Activated naive CD8-positive, alpha-beta T cell treated with anti-CD3 and anti-CD28 coated beads, Interleukin-2, amount 10 ng/mL, durations not matched to agents 7 days and 5 days (primary cell): Measurements from ENCODE around the gene CORO2B. TPM values are rescaled to one million over a fixed set of nuclear protein-coding genes. Genes with fewer than 3 reads are reported as not detected.
"Not testable (repeated sequence)": the region's sequence is repeated elsewhere in the genome, so short reads cannot be mapped to it uniquely, and the experiment has no call there.

Experiments
- ATAC-seq: fragments of 150-1000 bp; cut with Tn5 transposase; one replicate; pipeline ENCODE4 v1.10.0; 2021; ENCODE audit warnings: low read depth, moderate library complexity
- POLR2A ChIA-PET: fragments of 350-600 bp; sonication (Branson Sonifier 250); formaldehyde crosslinking; loops from one replicate; lab custom pipeline; 2021; ENCODE audit warnings: antibody characterized with exemption; lab: Charles Lee
- DNase-seq: peaks from one replicate; pipeline ENCODE4 v3.0.0; 2021
- H3K27ac Mint-ChIP-seq: one replicate; pipeline ENCODE4 v1.8.0; 2022; ENCODE audit warnings: mild to moderate bottlenecking, mixed read lengths
- H3K27me3 Mint-ChIP-seq: one replicate; pipeline ENCODE4 v1.8.0; 2022; ENCODE audit warnings: mild to moderate bottlenecking, moderate library complexity, mixed read lengths
- H3K36me3 Mint-ChIP-seq: one replicate; pipeline ENCODE4 v1.8.0; 2021; ENCODE audit warnings: mild to moderate bottlenecking, mixed read lengths
- H3K4me1 Mint-ChIP-seq: one replicate; pipeline ENCODE4 v1.8.0; 2021; ENCODE audit warnings: mixed read lengths
- H3K4me3 Mint-ChIP-seq: one replicate; pipeline ENCODE4 v1.8.0; 2022; ENCODE audit warnings: mild to moderate bottlenecking, moderate library complexity, mixed read lengths
- H3K9me3 Mint-ChIP-seq: one replicate; pipeline ENCODE4 v1.8.0; 2021; ENCODE audit warnings: mixed read lengths
- total RNA-seq, 2 experiments: library from RNA; stranded (reverse); gene quantifications; one replicate each; pipeline ENCODE4 v1.2.3, GENCODE V29; 2021

The CORO2B gene
- total RNA-seq, 2 experiments from 2014 or later = not detected

DNA sequence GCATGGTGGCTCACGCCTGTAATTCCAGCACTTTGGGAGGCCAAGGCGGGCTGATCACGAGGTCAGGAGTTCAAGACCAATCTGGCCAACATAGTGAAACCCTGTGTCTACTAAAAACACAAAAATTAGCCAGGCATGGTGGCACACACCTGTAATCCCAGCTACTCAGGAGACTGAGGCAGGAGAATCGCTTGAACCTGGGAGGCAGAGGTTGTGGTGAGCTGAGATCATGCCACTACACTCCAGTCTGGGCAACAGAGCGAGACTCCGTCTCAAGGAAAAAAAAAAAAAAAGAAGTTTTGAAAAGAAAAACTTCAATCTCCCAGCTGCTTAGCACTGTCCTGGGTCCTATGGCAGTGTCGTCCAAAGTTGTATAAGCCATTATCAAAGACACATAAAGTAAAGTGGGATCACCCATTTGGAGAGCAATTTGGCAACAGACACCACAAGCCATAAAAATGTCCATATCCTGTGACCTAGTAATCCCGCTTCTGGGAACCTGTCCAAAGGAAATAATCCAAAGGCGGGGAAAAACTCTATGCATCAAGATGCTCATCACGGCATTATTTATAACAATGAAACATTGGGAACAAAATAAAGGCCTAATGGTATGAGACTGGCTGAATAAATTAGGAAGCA is 26.2 kb downstream of the CORO2B start:
- H3K4me1 Mint-ChIP-seq, POLR2A ChIA-PET, H3K27ac Mint-ChIP-seq, H3K9me3 Mint-ChIP-seq, H3K4me3 Mint-ChIP-seq, ATAC-seq, DNase-seq, H3K36me3 Mint-ChIP-seq: not testable (repeated sequence)
- peaks cover 14% of the 10 kb centered on the region for H3K27me3 Mint-ChIP-seq

DNA sequence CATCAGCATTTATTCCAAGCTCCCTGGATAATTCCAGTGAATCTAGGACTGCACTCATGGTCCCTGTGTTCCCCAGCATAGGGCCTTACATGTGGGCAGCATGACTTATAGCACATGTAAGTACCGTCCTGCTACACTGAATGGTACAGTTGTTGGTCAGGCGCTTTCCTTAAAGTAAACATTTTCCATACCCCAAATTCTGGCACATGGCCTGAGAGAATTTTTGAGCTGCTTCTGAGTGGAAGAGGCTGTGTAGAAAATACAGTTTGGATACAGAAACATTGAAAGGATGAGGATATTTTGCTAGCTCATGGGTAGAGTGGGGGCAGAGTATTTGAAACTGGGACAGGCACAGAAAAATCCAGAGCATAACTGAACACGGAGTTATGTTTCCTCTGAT is 27.6 kb downstream of the CORO2B start:
- POLR2A ChIA-PET = no interaction called here
- Mint-ChIP-seq H3K4me1 (no peaks in the 10 kb centered on the region), H3K36me3 (no peaks in the 10 kb centered on the region), H3K27me3 (peaks cover 12% of the 10 kb centered on the region), H3K4me3 (no peak overlapping the region), H3K9me3 (no peaks in the 10 kb centered on the region), H3K27ac (no peak overlapping the region)
- DNase-seq (no peak), ATAC-seq (no peak)

DNA sequence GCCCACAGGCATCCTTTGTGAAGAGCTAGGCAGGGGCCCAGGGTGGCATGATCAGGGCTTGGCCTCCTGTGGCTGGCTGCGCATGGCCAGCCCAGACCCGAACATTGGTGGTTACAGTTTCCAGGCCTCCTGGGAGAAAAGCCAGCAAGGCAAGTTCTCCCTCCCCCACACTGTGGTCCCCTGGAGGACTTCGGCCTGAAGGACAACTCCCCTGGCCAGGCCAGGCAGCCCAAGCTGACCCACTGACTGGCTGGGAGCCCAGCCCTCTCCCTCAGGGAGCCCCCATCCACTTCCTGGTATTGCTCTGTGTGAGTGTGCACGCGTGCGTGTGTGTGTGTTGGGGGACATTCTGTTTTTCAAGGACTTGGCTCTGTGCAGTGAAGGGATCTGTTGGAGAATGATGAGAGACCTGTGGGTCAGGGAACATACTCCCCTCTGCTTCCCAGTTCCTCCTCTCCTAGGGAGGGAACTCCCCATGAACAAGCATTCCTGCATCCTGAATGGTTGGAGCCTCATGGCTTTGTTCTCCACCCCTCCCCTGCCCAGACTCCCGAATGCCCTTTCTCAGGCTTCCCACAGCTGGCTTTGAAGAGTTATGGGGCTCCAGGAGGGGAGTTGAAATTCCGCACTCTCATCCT is 29.5 kb downstream of the CORO2B start:
- Mint-ChIP-seq H3K9me3 (no peaks in the 10 kb centered on the region), H3K27ac (no peak overlapping the region), H3K27me3 (peaks cover 10% of the 10 kb centered on the region), H3K36me3 (no peaks in the 10 kb centered on the region), H3K4me1 (no peaks in the 10 kb centered on the region), H3K4me3 (no peak overlapping the region)
- no peak for ATAC-seq
- DNase-seq = no peak
- POLR2A ChIA-PET = no interaction called here

DNA sequence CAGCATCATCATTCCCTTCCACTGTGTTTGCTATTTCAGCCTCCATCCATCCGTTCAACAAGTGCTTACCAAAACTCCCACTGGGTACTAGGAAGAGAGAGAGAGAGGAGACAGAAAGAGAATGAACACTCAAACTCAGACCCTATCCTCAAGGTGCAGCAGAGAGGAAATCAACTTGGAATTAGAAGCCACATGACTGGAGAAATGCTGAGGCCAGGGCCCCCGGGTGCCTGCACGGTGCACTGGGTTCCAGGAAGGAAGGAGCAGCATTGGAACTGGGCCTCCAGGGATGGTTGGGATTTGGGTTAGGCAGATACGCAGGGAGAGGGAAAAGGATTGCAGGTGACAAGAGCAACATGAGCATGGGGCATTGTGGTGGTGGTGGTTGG is 30.0 kb downstream of the CORO2B start:
- H3K36me3 Mint-ChIP-seq = no peaks in the 10 kb centered on the region
- DNase-seq (no peak), ATAC-seq (no peak)
- H3K9me3 Mint-ChIP-seq = no peaks in the 10 kb centered on the region
- no peak overlapping the region for H3K4me3 Mint-ChIP-seq
- POLR2A ChIA-PET = no interaction called here
- no peak overlapping the region for H3K27ac Mint-ChIP-seq
- H3K4me1 Mint-ChIP-seq = no peaks in the 10 kb centered on the region
- H3K27me3 Mint-ChIP-seq = peaks cover 10% of the 10 kb centered on the region

GRCh38 chr15:68609629-68610028 is 30.8 kb downstream of the CORO2B start:
- POLR2A ChIA-PET = no interaction called here
- H3K4me1 Mint-ChIP-seq = no peaks in the 10 kb centered on the region
- H3K4me3 Mint-ChIP-seq = no peak overlapping the region
- ATAC-seq (no peak), DNase-seq (no peak)
- no peaks in the 10 kb centered on the region for H3K9me3 Mint-ChIP-seq
- no peak overlapping the region for H3K27ac Mint-ChIP-seq
- H3K36me3 Mint-ChIP-seq = no peaks in the 10 kb centered on the region
- H3K27me3 Mint-ChIP-seq = peaks cover 10% of the 10 kb centered on the region

DNA sequence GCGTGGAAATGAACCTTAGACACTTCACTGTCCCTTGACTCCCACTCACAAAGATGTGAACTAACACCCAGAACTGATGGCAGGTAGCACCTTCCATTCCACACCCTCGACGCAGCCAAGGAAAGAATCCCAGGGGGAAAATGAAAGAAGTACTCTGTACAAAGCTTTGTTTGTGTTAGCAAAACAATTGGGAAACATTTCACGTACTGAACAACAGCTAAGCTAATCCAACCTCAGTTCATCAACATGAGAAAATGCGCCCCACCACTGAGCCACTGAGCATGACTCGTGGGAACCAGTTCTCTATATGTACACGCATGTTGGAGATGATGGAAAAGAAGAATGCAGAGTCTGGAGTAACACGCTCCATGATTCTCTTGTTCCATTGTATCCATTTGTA is 32.0 kb downstream of the CORO2B start:
- Mint-ChIP-seq H3K4me3 (no peak overlapping the region), H3K4me1 (no peaks in the 10 kb centered on the region), H3K9me3 (no peaks in the 10 kb centered on the region), H3K27ac (no peak overlapping the region), H3K27me3 (peaks cover 6% of the 10 kb centered on the region), H3K36me3 (no peaks in the 10 kb centered on the region)
- POLR2A ChIA-PET = no interaction called here
- ATAC-seq (no peak), DNase-seq (no peak)

DNA sequence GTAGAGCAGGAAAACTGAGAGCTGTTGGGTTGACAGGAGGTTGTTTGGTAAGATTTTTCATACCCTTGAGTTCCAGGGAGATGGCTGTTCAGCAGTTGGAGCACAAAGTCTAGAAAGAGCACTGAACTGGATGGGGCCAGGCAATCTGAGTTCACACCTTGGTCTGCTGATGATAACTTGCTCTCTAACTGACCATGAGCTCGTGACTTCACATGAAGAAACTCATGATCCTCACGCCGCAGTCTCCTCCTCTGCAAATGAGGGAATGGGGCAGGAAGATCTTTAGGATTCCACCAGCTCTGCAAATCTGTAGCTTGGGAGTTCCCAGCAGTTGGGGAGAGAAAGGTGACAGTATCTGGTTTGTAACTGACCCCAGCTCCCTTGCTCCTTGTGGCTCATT is 33.7 kb downstream of the CORO2B start:
- H3K27ac Mint-ChIP-seq = no peak overlapping the region
- H3K27me3 Mint-ChIP-seq = peaks cover 5% of the 10 kb centered on the region
- no peaks in the 10 kb centered on the region for H3K9me3 Mint-ChIP-seq
- no peak overlapping the region for H3K4me3 Mint-ChIP-seq
- POLR2A ChIA-PET = interaction anchor here (0.6 kb wide), 1 partner anchor 515 kb away, joined by 3 read pairs; no protein-coding TSS in a partner anchor
- ATAC-seq (no peak), DNase-seq (no peak)
- H3K36me3 Mint-ChIP-seq = no peaks in the 10 kb centered on the region
- H3K4me1 Mint-ChIP-seq = peaks cover 2% of the 10 kb centered on the region

DNA sequence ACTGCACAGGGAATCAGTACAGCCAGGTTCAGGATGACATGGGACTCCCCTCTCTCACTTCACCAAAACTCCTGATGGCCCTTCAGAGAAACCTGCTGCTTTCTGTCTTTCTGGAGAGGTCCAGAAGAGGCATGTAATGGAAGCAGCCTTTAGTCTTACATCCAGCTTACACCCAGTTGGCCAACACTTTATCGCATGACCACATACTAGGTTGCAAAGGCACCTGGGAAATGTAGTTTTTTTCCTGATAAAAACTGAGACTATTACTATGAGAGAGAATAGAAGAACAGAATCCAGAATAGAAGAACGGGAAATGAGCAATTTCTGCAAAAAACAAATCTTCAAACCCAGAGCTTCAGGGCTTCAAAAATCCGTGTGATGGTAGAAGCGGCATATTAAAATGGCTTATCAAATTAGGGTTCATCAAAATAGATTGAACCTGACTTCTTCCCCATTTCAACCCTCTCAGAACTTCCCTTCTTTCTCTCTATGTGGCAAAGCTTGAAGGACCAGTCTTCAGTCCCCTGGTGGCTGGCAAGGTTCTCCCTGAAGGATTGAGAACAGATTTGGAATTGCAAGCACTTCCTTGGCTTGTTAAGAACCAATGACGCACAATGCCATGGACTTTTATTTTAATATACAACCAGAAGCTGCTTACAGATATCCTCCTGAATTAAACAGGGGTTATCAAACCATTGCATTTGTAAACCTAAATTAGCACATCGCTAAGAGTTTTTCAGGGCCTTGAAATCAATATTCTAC is 34.4 kb downstream of the CORO2B start:
- Mint-ChIP-seq H3K4me1 (peaks cover 2% of the 10 kb centered on the region), H3K36me3 (no peaks in the 10 kb centered on the region), H3K9me3 (no peaks in the 10 kb centered on the region), H3K27ac (no peak overlapping the region), H3K4me3 (no peak overlapping the region), H3K27me3 (peaks cover 5% of the 10 kb centered on the region)
- DNase-seq (no peak), ATAC-seq (no peak)
- POLR2A ChIA-PET = interaction anchor here (0.6 kb wide), 1 partner anchor 514 kb away, joined by 3 read pairs; no protein-coding TSS in a partner anchor

DNA sequence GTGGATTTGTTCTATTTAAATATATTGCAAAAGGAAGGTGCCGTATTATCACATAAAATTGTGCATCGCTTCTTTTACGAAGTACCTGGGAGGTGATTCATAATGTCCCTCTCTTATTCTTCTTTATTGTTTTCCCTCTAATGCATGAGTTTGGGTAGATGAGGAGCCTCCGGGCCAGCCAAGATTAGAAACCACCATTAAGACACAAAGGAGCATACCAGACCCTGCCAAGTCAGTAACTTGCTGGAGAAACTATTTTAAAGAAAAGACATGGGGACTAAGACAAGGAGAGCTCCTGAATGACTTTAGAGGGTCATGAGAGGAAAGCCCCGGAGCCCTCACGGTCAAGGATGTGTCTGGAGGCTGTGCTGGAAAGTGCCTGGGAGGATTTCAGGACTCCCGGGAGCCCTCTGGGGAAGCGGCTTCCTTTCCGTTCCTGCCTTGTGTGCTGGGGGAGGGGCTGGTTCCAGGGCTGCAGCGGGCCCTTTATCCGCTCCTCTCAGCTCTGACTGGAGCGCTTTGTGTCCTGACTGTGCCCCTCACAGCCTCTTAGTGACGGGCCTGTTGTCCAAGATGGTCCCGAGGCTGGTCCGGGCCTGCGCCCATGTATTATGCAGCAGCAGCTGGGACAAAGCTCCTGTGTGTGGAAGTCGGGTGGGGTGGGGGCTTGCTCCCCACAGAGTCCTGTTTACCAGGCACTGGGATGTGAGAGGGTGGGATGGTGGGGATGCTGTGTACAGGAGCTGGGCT is 35.7 kb downstream of the CORO2B start:
- H3K27me3 Mint-ChIP-seq = peaks cover 7% of the 10 kb centered on the region
- ATAC-seq (no peak), DNase-seq (no peak)
- H3K9me3 Mint-ChIP-seq = no peaks in the 10 kb centered on the region
- H3K4me3 Mint-ChIP-seq = no peak overlapping the region
- peaks cover 2% of the 10 kb centered on the region for H3K4me1 Mint-ChIP-seq
- H3K27ac Mint-ChIP-seq = no peak overlapping the region
- POLR2A ChIA-PET = no interaction called here
- H3K36me3 Mint-ChIP-seq = no peaks in the 10 kb centered on the region

GRCh38 chr15:68615301-68615700 is 36.5 kb downstream of the CORO2B start:
- POLR2A ChIA-PET = no interaction called here
- no peak for ATAC-seq
- Mint-ChIP-seq H3K27me3 (peaks cover 10% of the 10 kb centered on the region), H3K9me3 (no peaks in the 10 kb centered on the region), H3K4me3 (no peak overlapping the region), H3K27ac (no peak overlapping the region), H3K4me1 (peaks cover 2% of the 10 kb centered on the region), H3K36me3 (no peaks in the 10 kb centered on the region)
- DNase-seq = no peak

DNA sequence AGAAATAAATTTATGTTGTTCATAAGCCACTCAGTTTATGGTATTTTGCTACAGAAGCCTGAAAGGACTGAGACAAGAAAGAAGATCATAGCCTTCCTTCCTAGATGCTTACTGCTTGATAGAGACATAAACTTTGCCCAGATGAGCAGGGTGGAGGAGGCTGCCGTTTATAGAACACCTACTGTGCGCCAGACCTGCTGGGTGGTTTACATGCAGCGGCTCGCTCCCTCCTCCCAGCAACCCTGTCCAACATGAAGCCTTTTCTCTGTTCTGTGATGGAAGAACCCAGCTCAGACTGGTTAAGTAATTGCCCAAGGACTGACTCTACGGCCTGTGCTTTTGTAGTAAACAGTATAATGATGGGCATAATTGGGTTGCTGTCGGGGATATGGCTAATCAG is 37.0 kb downstream of the CORO2B start:
- Mint-ChIP-seq H3K9me3 (no peaks in the 10 kb centered on the region), H3K36me3 (no peaks in the 10 kb centered on the region), H3K4me3 (no peak overlapping the region), H3K4me1 (peaks cover 2% of the 10 kb centered on the region), H3K27ac (no peak overlapping the region), H3K27me3 (peaks cover 10% of the 10 kb centered on the region)
- POLR2A ChIA-PET = no interaction called here
- ATAC-seq = no peak
- no peak for DNase-seq

GRCh38 chr15:68616397-68616796 is 37.6 kb downstream of the CORO2B start:
- ATAC-seq = no peak
- Mint-ChIP-seq H3K27ac (no peak overlapping the region), H3K4me1 (peaks cover 2% of the 10 kb centered on the region), H3K4me3 (no peak overlapping the region), H3K27me3 (peaks cover 10% of the 10 kb centered on the region), H3K36me3 (no peaks in the 10 kb centered on the region), H3K9me3 (no peaks in the 10 kb centered on the region)
- POLR2A ChIA-PET = no interaction called here
- DNase-seq = no peak

DNA sequence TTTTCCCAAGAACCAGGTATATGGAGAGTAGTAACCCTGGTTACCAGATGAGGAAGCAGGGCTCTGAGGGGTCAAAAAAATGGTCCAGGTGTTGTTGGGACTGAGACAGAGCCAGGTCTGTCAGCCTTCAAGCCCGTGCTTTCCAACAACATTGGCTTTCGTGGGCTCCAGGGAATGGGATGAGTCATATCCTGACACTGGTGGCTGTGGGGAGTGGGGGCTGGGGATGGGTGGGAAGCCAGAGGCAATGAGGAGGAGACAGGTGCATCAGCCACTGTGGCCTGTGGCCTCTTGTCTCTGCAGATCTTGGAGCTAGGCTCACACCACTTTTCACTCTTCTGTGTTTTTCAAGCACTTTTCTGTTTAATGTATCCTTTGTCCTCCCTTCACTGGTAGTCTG is 38.2 kb downstream of the CORO2B start:
- Mint-ChIP-seq H3K27me3 (peaks cover 10% of the 10 kb centered on the region), H3K4me3 (no peak overlapping the region), H3K36me3 (no peaks in the 10 kb centered on the region), H3K9me3 (no peaks in the 10 kb centered on the region), H3K27ac (no peak overlapping the region), H3K4me1 (peaks cover 2% of the 10 kb centered on the region)
- no peak for DNase-seq
- no peak for ATAC-seq
- POLR2A ChIA-PET = no interaction called here
